SK-MEL-5 (cell line): ENCODE data around the gene FRMD1. TPM values are rescaled to one million over a fixed set of nuclear protein-coding genes. Genes with fewer than 3 reads are reported as not detected.

Experiments
- DNase-seq: peaks from one replicate; pipeline ENCODE4 v3.0.0-alpha.2; 2016; ENCODE audit warnings: low read depth, low spot score
- in situ Hi-C: cut with HindIII; loops from 2 replicates; pipeline ENCODE4 v1.10.0; 2016; ENCODE audit warnings: low sequenced_read_pairs, high pct_unique_total_duplicates, low pct_unique_long_range_greater_than_20kb
- total RNA-seq: library from RNA; depleted of rRNA; stranded (reverse); fragments of >200 nt; shearing (Covaris generic); gene quantifications from 2 replicates; pipeline ENCODE4 v1.2.3, GENCODE V29; 2014

Gene FRMD1
- total RNA-seq, 1 experiment from 2014 or later: not detected

GRCh38 chr6:168041928-168042327 lies 37.1 kb downstream of the FRMD1 start:
- DNase-seq: no peak
- in situ Hi-C loops: no loop called here

DNA sequence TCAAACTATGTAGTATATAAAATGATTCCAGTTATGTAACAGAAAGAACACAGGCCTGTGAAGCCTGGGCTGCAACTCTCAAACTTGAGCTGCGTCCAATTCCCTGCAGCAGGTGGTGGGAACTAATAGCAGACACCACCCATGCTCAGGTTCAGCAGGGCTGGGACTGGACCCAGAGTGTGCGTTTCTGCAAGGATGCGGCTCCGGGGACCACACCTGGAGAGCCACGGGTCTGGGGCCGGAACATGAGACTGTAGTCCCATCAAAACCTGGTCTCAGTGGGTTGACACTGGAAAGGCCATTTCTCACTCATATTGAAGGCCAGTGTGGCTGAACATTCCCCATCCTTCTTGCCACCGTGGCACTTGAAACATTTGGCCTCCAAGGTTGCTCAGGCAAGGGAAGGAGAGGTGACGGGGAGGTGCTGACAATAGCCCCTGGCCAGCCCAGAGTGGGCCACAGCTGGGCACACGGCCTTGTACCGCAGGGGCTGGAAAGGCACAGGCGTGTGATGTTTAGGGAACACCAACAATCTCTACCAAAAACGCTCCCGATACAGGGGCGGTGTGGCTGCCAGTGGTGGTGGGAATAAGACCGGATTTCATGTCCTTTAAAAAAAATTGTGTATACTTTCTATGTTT lies 38.0 kb downstream of the FRMD1 start:
- in situ Hi-C loops: no loop called here
- no peak for DNase-seq

DNA sequence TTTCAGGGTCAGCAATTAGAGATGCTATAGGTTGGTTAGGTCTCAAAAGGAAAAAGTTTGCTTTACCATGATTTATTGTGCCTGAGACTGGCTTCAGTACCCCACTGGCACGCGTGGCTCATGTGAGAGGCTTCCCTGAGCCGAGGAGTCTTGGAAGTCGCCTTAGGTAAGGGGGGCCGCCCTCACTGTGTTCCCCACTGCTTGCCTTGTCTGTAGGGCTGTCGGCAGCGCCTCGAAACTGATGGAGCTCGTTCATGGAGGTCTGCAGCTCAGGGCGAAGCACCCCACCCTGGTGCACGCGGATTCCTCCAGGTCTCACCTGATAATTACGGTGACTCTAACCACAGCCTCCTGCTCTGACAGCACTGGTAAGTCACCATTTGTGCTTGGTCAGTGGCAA lies 39.2 kb downstream of the FRMD1 start:
- in situ Hi-C loops: no loop called here
- no peak for DNase-seq

DNA sequence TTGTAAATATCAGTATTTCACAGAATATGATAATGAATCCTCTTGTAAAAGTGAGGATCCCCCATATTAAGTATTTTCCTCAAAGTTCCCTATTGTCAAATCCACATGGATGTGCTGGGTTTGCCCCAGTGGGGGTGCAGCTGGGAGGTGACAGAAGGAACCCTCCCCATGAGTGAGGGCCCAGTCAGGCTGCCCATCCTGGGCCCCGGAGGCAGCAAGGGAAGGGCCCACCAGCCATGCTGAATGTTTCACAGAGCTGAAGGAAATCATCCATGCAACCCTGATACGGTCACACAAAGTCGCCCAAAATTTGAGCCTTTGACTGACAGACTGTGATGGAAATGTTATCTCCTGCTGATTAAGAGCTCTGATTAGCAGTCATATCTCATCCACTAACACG lies 39.7 kb downstream of the FRMD1 start:
- in situ Hi-C loops: no loop called here
- DNase-seq: no peak

GRCh38 chr6:168038576-168039140 lies 40.4 kb downstream of the FRMD1 start:
- in situ Hi-C loops: no loop called here
- DNase-seq: no peak

- in situ Hi-C loops: no loop called here
- no peak for DNase-seq
Measured at GRCh38 chr6:168037856-168038255, 41.2 kb downstream of the FRMD1 start.

DNA sequence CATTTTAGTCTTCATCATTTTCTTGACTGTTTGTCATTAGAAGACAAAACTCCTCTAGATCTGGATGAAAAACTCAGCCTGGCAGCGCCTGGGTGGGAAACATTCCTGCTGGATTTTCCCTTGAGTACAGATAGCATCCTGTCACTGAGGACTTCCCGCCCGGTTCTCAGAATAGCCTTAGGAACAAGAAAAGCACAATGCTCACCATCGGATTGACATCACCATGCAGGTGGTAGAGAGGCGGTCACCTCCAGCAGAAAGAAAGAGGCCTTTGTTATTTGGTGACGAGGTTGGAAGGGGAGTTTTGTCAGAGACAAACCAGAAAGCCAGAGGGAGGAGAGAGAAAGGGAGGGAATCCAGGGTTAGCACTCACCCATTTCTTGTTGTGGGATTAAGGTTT lies 41.8 kb downstream of the FRMD1 start:
- in situ Hi-C loops: no loop called here
- DNase-seq: peak; percentile 56

DNA sequence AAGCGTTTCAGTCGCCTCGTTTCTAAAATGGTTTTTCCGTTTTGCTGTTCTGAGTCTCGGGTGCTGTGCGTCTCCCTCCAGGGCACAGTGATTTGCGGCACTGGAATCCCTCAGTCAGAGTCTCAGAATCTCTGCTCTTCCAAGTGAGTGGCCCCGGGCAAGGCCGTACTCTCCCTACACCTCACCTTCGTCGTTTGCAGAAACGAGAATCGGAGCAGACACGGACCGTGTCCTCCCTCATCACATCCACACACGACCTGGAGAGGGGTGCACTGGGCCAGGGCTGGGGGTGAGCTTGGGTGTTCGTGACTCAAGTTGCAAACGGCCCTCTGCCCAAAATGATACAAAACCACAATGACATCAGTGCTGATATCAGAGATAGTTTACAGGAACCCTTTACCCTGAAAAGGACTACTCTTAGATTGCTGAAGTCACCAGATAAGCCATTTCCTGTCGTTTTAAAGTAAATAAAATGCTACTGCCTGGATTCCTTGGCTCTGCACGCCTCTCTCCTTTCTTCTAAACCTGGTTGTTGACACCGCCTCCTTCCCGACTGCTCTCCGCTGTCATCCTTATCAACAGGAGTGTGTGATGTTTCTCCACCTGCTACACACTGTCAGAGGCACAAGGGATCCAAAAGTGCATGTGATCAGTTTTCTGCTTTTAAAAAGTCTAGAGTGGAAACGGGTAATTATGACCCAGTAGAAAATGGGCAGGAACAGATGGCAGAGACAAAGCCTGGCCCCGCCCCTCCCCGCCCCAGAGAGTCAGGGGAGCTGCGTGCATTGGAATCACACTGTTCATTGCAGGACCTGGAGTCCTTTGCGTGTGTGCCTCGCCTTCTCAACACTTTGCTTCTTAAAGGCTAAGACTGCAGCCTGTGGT lies 43.1 kb downstream of the FRMD1 start:
- peak; percentile 5 for DNase-seq
- in situ Hi-C loops: no loop called here

- peak; percentile 52 for DNase-seq
- in situ Hi-C loops: no loop called here
Measured at GRCh38 chr6:168035098-168035660, 43.8 kb downstream of the FRMD1 start.

DNA sequence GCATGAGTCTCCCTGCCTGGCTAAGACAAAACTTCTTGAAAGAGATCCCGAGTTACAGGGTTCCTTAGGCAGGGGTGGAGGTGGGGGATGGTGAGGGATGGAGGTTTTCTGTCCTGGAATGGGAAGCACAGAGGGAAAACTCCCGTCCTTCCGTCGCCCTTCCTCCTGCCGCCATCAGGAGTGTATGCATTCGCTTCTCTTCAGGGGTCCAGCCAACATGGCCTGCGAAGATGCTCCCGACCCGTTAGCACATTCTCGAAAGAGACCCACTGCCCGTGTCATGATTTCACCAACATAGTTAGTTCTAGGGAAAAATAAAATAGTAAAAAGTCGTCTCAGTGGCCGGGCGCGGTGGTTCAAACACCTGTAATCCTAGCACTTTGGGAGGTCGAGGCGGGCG lies 44.5 kb downstream of the FRMD1 start:
- DNase-seq: no peak
- in situ Hi-C loops: no loop called here

DNA sequence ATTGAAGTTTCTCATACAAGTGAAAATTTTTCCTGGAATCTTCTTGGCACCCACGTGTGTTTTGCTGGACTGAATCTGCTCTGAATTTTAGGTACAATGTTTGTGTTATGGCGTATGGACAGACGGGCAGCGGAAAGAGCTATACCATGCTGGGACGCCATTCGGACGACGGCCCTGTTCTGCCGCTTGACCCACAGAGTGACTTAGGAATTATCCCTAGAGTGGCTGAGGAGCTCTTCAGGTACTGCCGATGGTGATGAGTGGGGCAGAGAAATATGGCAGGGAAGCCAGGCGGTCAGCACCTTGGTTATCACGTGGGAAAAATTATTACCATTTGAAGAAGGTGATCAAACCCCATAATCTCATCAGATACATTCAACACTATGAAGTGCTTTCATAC lies 45.2 kb downstream of the FRMD1 start:
- DNase-seq: no peak
- in situ Hi-C loops: no loop called here

- no peak for DNase-seq
- in situ Hi-C loops: no loop called here
Measured at GRCh38 chr6:168032005-168032760, 46.8 kb downstream of the FRMD1 start.

DNA sequence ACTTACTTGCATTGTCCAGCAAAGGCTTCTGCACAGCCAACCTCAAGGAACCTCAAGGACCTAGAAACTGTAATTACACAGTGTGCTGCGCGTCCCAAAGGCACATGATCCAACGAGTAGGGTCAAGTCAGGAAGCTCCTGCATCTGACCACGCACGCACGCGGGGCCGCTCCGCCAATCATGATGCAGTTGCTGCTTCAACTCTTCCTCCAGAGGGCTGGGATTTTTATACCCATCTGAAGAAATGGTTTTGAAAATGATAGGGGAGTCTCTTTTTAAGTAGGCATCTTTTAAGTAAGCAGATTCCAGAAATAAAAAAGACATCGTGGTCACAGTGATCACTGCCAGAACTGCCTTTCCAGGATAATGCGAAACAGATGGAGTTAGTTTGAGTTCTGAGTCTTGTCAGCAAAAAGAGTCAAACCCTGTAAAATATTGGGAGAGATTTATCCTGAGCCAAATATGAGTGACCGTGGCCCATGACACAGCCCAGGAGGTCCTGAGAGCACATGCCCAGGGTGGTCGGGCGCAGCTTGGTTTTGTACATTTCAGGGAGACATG lies 47.5 kb downstream of the FRMD1 start:
- in situ Hi-C loops: no loop called here

DNA sequence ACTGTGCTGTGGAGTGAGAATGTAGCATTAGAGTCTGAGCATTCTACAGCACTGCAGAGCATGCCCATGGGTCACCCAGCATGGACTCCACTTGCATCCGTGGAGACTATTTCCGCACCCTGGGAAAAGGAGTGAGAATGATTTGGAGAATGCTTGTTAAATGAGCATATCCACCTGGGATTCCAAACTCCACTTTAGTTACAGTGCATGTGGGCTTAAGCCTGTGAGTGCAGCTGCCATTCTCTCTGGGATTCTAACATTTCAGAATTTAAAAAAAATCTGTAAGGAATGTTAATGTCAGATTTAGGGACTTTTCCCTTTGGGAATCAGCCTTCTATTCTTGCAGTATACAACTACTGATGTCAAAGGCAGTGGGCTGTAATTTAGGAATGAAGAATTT lies 48.1 kb downstream of the FRMD1 start:
- no peak for DNase-seq
- in situ Hi-C loops: no loop called here

More for the DNA sequence above, 47.5 kb downstream of the FRMD1 start:
- DNase-seq: no peak

GRCh38 chr6:168030218-168030746 lies 48.7 kb downstream of the FRMD1 start:
- no peak for DNase-seq
- in situ Hi-C loops: no loop called here

DNA sequence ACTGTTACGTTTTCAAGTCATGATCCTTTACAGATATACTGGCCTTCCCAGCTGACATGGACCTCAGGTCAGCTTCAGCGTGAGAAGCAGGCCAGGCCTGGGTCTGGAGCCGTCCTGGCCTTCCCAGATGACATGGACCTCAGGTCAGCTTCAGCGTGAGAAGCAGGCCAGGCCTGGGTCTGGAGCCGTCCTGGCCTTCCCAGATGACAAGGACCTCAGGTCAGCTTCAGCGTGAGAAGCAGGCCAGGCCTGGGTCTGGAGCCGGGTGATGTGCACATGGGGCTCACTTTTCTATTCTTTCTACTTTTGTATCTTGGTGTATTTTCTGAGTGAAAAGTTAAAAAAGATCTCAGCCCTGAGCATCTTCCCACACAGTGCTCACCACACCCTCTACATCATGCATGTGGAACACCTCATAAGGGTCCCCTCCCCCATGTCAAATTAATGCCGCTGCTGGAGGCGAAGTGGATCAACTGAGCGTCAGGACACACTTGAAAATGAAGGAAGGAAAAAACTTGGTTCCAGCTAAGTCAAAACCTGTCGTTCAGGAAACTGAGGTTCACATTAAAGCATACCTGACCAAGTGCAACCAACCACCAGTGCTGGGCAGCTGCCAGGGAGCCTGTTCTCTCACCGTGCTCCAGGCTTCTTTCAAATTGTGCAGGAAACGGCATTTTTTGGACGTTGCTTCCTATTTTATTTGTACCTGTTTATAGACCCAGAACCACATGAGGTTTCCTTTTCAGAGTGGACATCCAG lies 49.4 kb downstream of the FRMD1 start:
- in situ Hi-C loops: no loop called here
- no peak for DNase-seq

DNA sequence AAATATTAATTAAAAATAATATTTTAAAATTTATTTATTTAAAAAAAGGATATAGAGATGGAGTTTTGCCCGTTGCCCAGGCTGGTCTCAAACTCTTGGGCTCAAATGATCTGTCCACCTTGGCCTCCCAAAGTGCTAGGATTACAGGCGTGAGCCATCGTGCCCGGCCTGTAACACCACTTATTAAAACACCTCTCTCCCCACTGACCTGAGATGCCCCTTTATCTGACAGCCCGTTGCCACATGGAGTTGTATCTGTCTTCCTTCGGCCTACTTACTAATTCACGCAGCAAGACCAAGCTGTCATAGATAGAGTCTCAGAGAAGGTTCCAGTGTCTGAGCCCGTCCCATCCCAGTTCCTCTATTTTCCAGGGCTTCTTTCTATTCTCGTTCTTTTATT lies 50.8 kb downstream of the FRMD1 start:
- no peak for DNase-seq
- in situ Hi-C loops: no loop called here
